Activated CD4-positive, alpha-beta memory T cell treated with anti-CD3 and anti-CD28 coated beads for 36 hours (primary cell): Measurements from ENCODE around the gene SLITRK2. TPM values are rescaled to one million over a fixed set of nuclear protein-coding genes. Genes with fewer than 3 reads are reported as not detected.

Experiments used
- CTCF ChIA-PET: fragments of 350-600 bp; sonication (Branson Sonifier 250); formaldehyde crosslinking; loops from one replicate; lab custom pipeline; 2021; ENCODE audit warnings: antibody characterized with exemption, inconsistent platforms; lab: Charles Lee
- POLR2A ChIA-PET: fragments of 350-600 bp; sonication (Branson Sonifier 250); formaldehyde crosslinking; loops from one replicate; lab custom pipeline; 2021; ENCODE audit warnings: antibody characterized with exemption; lab: Charles Lee
- DNase-seq: peaks from one replicate; pipeline ENCODE4 v3.0.0-alpha.2; 2020
- H3K27ac Mint-ChIP-seq: one replicate; pipeline ENCODE4 v1.8.0; 2021; ENCODE audit warnings: mixed read lengths
- H3K27me3 Mint-ChIP-seq: one replicate; pipeline ENCODE4 v1.8.0; 2021; ENCODE audit warnings: mixed read lengths
- H3K36me3 Mint-ChIP-seq: one replicate; pipeline ENCODE4 v1.8.0; 2021; ENCODE audit warnings: mixed read lengths
- H3K4me1 Mint-ChIP-seq: one replicate; pipeline ENCODE4 v1.8.0; 2021; ENCODE audit warnings: low read depth, mixed read lengths
- H3K4me3 Mint-ChIP-seq: one replicate; pipeline ENCODE4 v1.8.0; 2021; ENCODE audit warnings: mild to moderate bottlenecking, mixed read lengths
- H3K9me3 Mint-ChIP-seq: one replicate; pipeline ENCODE4 v1.8.0; 2021; ENCODE audit warnings: mixed read lengths
- intact Hi-C: fragments of 100-400 bp; cut with micrococcal nuclease; formaldehyde crosslinking; loops from one replicate; pipeline ENCODE4 v1.15.1; 2023
- total RNA-seq, 2 experiments: library from RNA; stranded (reverse); gene quantifications; one replicate each; pipeline ENCODE4 v1.2.3, GENCODE V29; 2021

SLITRK2 gene, protein sequence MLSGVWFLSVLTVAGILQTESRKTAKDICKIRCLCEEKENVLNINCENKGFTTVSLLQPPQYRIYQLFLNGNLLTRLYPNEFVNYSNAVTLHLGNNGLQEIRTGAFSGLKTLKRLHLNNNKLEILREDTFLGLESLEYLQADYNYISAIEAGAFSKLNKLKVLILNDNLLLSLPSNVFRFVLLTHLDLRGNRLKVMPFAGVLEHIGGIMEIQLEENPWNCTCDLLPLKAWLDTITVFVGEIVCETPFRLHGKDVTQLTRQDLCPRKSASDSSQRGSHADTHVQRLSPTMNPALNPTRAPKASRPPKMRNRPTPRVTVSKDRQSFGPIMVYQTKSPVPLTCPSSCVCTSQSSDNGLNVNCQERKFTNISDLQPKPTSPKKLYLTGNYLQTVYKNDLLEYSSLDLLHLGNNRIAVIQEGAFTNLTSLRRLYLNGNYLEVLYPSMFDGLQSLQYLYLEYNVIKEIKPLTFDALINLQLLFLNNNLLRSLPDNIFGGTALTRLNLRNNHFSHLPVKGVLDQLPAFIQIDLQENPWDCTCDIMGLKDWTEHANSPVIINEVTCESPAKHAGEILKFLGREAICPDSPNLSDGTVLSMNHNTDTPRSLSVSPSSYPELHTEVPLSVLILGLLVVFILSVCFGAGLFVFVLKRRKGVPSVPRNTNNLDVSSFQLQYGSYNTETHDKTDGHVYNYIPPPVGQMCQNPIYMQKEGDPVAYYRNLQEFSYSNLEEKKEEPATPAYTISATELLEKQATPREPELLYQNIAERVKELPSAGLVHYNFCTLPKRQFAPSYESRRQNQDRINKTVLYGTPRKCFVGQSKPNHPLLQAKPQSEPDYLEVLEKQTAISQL
- not detected for total RNA-seq

DNA sequence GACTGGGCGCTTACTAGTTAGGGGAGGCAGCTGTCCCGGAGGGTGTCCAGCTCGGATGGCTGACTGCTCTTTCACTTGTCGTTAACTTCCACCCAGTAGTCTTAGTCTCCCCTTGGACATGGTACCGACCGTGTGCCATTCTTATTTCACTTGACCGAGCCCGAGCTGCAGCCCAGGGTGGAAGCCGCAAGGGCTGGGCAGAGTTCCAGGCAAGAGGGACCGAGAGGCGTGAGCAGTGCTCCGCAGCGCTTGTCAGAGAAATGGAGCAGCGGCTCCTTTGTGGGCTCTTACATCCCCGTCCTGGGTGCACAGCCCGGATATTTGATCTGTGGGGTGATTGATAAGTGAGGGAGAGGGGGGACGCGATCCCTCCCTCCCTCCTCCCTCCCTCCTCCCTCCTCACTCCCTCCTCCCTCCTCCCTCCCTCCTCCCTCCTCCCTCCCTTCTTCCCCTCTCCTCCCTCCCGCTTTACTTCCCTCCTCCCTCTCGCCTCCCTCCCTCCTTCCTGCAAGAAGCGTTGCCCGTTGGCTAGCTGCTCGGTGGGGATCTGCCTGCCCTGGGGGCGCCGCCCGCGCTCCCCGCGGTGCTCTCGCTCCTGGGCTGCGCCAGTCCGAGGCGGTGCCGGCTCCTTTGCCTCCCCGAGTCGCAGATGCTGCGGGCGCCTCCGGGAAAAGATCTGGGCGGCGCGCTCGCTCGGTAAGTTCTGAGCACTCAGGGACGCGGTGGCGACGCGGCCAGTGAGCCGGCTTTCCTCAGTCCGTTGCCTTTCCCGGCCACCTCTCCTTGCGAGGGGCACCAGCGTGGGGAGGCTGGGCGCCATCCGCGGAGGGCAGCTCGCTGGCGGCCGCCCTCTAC is at the start of gene SLITRK2:
Gene SLITRK2 (plus strand): TSS at position 499 of the 855 bp plus-strand sequence. CDS start 4,597 bp downstream, outside the sequence.
- POLR2A ChIA-PET = no interaction called here
- no peak for DNase-seq
- intact Hi-C loops = no loop called here
- Mint-ChIP-seq H3K27ac (no peak within 1 kb of the TSS), H3K4me3 (no peak within 1 kb of the TSS), H3K4me1 (no peaks in the 10 kb centered on the region), H3K27me3 (peaks cover 29% of the 10 kb centered on the region), H3K36me3 (no peaks in the 10 kb centered on the region), H3K9me3 (no peaks in the 10 kb centered on the region)
- CTCF ChIA-PET = no interaction called here

- Mint-ChIP-seq H3K27ac (no peak overlapping the region), H3K4me3 (no peak overlapping the region), H3K9me3 (no peaks in the 10 kb centered on the region), H3K4me1 (no peaks in the 10 kb centered on the region), H3K36me3 (no peaks in the 10 kb centered on the region), H3K27me3 (no peaks in the 10 kb centered on the region)
- ChIA-PET CTCF (no interaction called here), POLR2A (no interaction called here)
- intact Hi-C loops = no loop called here
- no peak for DNase-seq
These were observed 44.6 kb upstream of the SLITRK2 start for GRCh38 chrX:145773006-145773405.

GRCh38 chrX:145792281-145792680 is 25.3 kb upstream of the SLITRK2 start:
- H3K9me3 Mint-ChIP-seq = peaks cover 3% of the 10 kb centered on the region
- H3K27ac Mint-ChIP-seq = no peak overlapping the region
- ChIA-PET POLR2A (no interaction called here), CTCF (no interaction called here)
- no peaks in the 10 kb centered on the region for H3K4me1 Mint-ChIP-seq
- no peak overlapping the region for H3K4me3 Mint-ChIP-seq
- no peaks in the 10 kb centered on the region for H3K36me3 Mint-ChIP-seq
- no peak for DNase-seq
- H3K27me3 Mint-ChIP-seq = no peaks in the 10 kb centered on the region
- intact Hi-C loops = no loop called here

DNA sequence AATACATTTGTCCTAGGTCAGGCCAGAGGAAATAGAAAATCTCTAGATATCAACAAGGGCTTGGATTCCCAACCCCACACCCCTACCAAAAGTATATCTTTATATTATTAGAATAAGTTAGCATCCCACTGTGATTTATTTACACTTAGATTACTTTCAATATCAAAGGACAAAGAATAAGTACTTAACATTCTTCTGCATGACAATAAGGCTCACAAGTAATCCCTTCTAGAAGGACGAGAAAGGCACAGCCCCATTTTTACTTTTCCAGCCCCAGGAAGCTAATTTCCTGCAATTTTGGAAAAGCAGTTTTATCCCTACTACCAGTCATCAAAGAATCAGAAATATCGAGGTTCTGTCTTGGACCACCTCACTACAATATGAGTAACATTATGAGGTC is 14.1 kb upstream of the SLITRK2 start:
- Mint-ChIP-seq H3K4me1 (no peaks in the 10 kb centered on the region), H3K27me3 (no peaks in the 10 kb centered on the region), H3K9me3 (peaks cover 3% of the 10 kb centered on the region), H3K27ac (no peak overlapping the region), H3K36me3 (no peaks in the 10 kb centered on the region), H3K4me3 (no peak overlapping the region)
- intact Hi-C loops = no loop called here
- ChIA-PET CTCF (no interaction called here), POLR2A (no interaction called here)
- DNase-seq = no peak

- no peaks in the 10 kb centered on the region for H3K4me1 Mint-ChIP-seq
- CTCF ChIA-PET = no interaction called here
These were observed 4.5 kb upstream of the SLITRK2 start for GRCh38 chrX:145813081-145813480.

GRCh38 chrX:145816601-145817315 is 871 bp upstream of the SLITRK2 start:
- H3K27ac Mint-ChIP-seq = no peak overlapping the region
- intact Hi-C loops = no loop called here
- POLR2A ChIA-PET = no interaction called here
- no peak overlapping the region for H3K4me3 Mint-ChIP-seq
- H3K9me3 Mint-ChIP-seq = no peaks in the 10 kb centered on the region
- peaks cover 26% of the 10 kb centered on the region for H3K27me3 Mint-ChIP-seq
- CTCF ChIA-PET = no interaction called here
- no peaks in the 10 kb centered on the region for H3K36me3 Mint-ChIP-seq
- DNase-seq = no peak
- no peaks in the 10 kb centered on the region for H3K4me1 Mint-ChIP-seq

More at GRCh38 chrX:145813081-145813480, 4.5 kb upstream of the SLITRK2 start:
- Mint-ChIP-seq H3K36me3 (no peaks in the 10 kb centered on the region), H3K27me3 (peaks cover 11% of the 10 kb centered on the region), H3K27ac (no peak overlapping the region), H3K4me3 (no peak overlapping the region), H3K9me3 (no peaks in the 10 kb centered on the region)
- no peak for DNase-seq
- intact Hi-C loops = no loop called here
- POLR2A ChIA-PET = no interaction called here

- H3K4me1 Mint-ChIP-seq = no peaks in the 10 kb centered on the region
- POLR2A ChIA-PET = no interaction called here
- no peaks in the 10 kb centered on the region for H3K9me3 Mint-ChIP-seq
- H3K27ac Mint-ChIP-seq = no peak overlapping the region
- H3K36me3 Mint-ChIP-seq = no peaks in the 10 kb centered on the region
- intact Hi-C loops = no loop called here
- peaks cover 31% of the 10 kb centered on the region for H3K27me3 Mint-ChIP-seq
- CTCF ChIA-PET = no interaction called here
- H3K4me3 Mint-ChIP-seq = no peak overlapping the region
- DNase-seq = no peak
These were observed 821 bp downstream of the SLITRK2 start for GRCh38 chrX:145818186-145819113.

DNA sequence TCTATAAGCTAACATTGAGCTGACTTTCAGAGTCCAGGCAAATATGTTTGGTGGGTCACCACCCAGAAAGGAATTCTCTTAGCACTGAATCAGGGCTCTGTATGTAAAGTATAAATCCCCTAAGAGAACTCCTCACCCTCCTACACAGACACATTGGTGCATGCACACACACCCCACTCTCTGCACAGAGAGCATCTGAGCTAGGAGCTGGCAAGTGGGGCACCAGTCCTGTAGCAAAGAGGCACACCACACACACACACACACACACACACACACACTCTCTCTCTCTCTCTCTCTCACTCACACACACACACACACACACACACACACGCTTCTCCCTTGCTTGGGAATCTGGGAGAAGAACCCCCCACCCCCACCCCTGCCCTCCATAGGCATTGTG is 3.2 kb downstream of the SLITRK2 start:
- Mint-ChIP-seq H3K4me3 (no peak overlapping the region), H3K9me3 (no peaks in the 10 kb centered on the region), H3K27me3 (peaks cover 31% of the 10 kb centered on the region), H3K4me1 (no peaks in the 10 kb centered on the region), H3K27ac (no peak overlapping the region), H3K36me3 (no peaks in the 10 kb centered on the region)
- DNase-seq = no peak
- POLR2A ChIA-PET = no interaction called here
- intact Hi-C loops = no loop called here
- CTCF ChIA-PET = no interaction called here

DNA sequence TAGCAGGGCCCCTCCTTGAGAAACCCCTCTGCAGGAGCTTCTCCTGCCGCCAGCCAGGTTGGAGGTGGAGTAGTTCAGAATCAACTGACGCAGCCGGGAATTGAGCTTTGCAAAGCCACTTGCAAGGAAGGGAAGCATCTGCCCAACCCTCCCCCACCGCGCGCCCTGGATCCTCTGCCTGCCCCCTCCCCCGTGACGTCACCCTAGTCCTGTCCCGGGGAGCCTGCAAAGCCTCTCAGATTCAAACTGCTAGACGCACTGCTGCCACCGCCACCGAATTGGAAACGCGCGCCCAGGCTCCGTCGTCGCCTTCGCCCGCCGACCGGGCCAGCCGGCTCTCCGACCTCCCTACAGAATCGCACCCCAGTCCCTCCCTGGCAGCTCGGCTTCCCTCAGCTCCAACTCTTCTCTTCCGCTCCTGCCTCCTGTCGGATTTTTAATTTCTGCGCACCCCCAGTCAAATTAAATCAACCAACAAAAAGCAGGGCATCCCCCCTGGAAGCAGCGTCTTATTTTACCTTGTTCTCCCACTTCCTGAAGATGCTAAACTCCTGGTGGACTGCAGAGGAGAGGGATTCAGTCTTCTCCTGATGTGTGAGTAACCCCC is 3.8 kb downstream of the SLITRK2 start:
- Mint-ChIP-seq H3K36me3 (no peaks in the 10 kb centered on the region), H3K4me1 (no peaks in the 10 kb centered on the region), H3K27me3 (peaks cover 29% of the 10 kb centered on the region), H3K4me3 (no peak overlapping the region), H3K27ac (no peak overlapping the region), H3K9me3 (no peaks in the 10 kb centered on the region)
- ChIA-PET POLR2A (no interaction called here), CTCF (no interaction called here)
- no peak for DNase-seq
- intact Hi-C loops = no loop called here

GRCh38 chrX:145821898-145822571 is 4.4 kb downstream of the SLITRK2 start:
- H3K4me1 Mint-ChIP-seq = no peaks in the 10 kb centered on the region
- H3K36me3 Mint-ChIP-seq = no peaks in the 10 kb centered on the region
- peaks cover 24% of the 10 kb centered on the region for H3K27me3 Mint-ChIP-seq
- no peak for DNase-seq
- H3K27ac Mint-ChIP-seq = no peak overlapping the region
- ChIA-PET CTCF (no interaction called here), POLR2A (no interaction called here)
- no peaks in the 10 kb centered on the region for H3K9me3 Mint-ChIP-seq
- intact Hi-C loops = no loop called here
- no peak overlapping the region for H3K4me3 Mint-ChIP-seq
